HEK293 (cell line): ENCODE measurements around the gene TNP2.

ENCODE experiments used
- CTCF ChIA-PET: fragments of 350-600 bp; formaldehyde crosslinking; extraction: SDS; loops from one replicate; lab custom pipeline; 2021; ENCODE audit warnings: antibody characterized with exemption; lab: Yijun Ruan, JAX
- POLR2A ChIA-PET: fragments of 300-600 bp; formaldehyde crosslinking; extraction: SDS; loops from one replicate; lab custom pipeline; 2020; ENCODE audit warnings: antibody characterized with exemption, inconsistent platforms; lab: Yijun Ruan, JAX
- H3K27ac ChIP-seq: fragments of 200-500 bp; sonication (Bioruptor generic); 2 replicates; pipeline ENCODE4 v1.5.1; 2014; ENCODE audit warnings: low read depth, low read length, control low read depth, inconsistent platforms; ENCODE audit errors: extremely low read depth
- H3K36me3 ChIP-seq, 2 experiments: fragments of 200-500 bp in 1 of 2; sonication (Bioruptor generic) in 1 of 2; 1 replicate in 1 of 2; 2 replicates in 1 of 2; pipeline ENCODE4 v1.5.1; 2014 to 2017; ENCODE audit warnings: inconsistent platforms in 2 of 2, low read length in 2 of 2; ENCODE audit not compliant: control insufficient read depth in 2 of 2, insufficient read depth in 1 of 2
- H3K4me1 ChIP-seq: fragments of 200-500 bp; sonication (Bioruptor generic); 2 replicates; pipeline ENCODE4 v1.5.1; 2014; ENCODE audit warnings: mild to moderate bottlenecking, low read length, inconsistent platforms; ENCODE audit not compliant: control insufficient read depth, insufficient read depth
- H3K4me3 ChIP-seq: 2 replicates; pipeline ENCODE4 v1.5.1; 2011; ENCODE audit warnings: low read depth, mild to moderate bottlenecking, control low read depth, low read length, moderate library complexity
- H3K9me3 ChIP-seq: fragments of 200-500 bp; sonication (Bioruptor generic); 2 replicates; pipeline ENCODE4 v1.5.1; 2014; ENCODE audit warnings: low read depth, low read length, inconsistent platforms; ENCODE audit not compliant: control insufficient read depth, insufficient read depth
- BCL11A ChIP-seq: fragments of 450-650 bp; formaldehyde crosslinking; IDR thresholded peaks from 2 replicates; pipeline ENCODE4 v1.5.1; 2016; ENCODE audit warnings: low read depth, missing biosample characterization, missing genetic modification characterization
- FEZF1 ChIP-seq: fragments of 450-650 bp; formaldehyde crosslinking; IDR thresholded peaks from 2 replicates; pipeline ENCODE4 v1.5.1; 2016; ENCODE audit warnings: missing biosample characterization, missing genetic modification characterization
- REST ChIP-seq: fragments of 450-650 bp; formaldehyde crosslinking; IDR thresholded peaks from 2 replicates; pipeline ENCODE4 v1.5.1; 2016; ENCODE audit warnings: missing biosample characterization, missing genetic modification characterization
- ZBTB21 ChIP-seq: fragments of 450-650 bp; formaldehyde crosslinking; IDR thresholded peaks from 2 replicates; pipeline ENCODE4 v1.5.1; 2017; ENCODE audit warnings: missing biosample characterization, missing genetic modification characterization
- ZNF174 ChIP-seq: fragments of 450-650 bp; formaldehyde crosslinking; IDR thresholded peaks from 2 replicates; pipeline ENCODE4 v1.5.0; 2017; ENCODE audit warnings: missing biosample characterization, mild to moderate bottlenecking, missing genetic modification characterization
- ZNF426 ChIP-seq: fragments of 450-650 bp; formaldehyde crosslinking; IDR thresholded peaks from 2 replicates; pipeline ENCODE4 v1.5.1; 2017; ENCODE audit warnings: missing biosample characterization, missing genetic modification characterization, mild to moderate bottlenecking, inconsistent platforms, moderate library complexity
- ZNF510 ChIP-seq: fragments of 450-650 bp; formaldehyde crosslinking; IDR thresholded peaks from 2 replicates; pipeline ENCODE4 v1.5.1; 2018; ENCODE audit warnings: mild to moderate bottlenecking, missing genetic modification characterization, missing biosample characterization; ENCODE audit not compliant: insufficient replicate concordance
- ZNF560 ChIP-seq: fragments of 450-650 bp; formaldehyde crosslinking; IDR thresholded peaks from 2 replicates; pipeline ENCODE4 v1.5.1; 2017; ENCODE audit warnings: missing biosample characterization, missing genetic modification characterization, borderline replicate concordance
- ZNF785 ChIP-seq: fragments of 450-650 bp; formaldehyde crosslinking; IDR thresholded peaks from 2 replicates; pipeline ENCODE4 v1.5.1; 2016; ENCODE audit warnings: missing biosample characterization, missing genetic modification characterization
- ZNF792 ChIP-seq: fragments of 450-650 bp; formaldehyde crosslinking; IDR thresholded peaks from 2 replicates; pipeline ENCODE4 v1.5.1; 2016; ENCODE audit warnings: missing biosample characterization, missing genetic modification characterization

Gene TNP2

GRCh38 chr16:11289202-11289601 lies 20.1 kb upstream of the TNP2 start (continued):
- no peak for TF ChIP-seq ZNF792
- no peak for TF ChIP-seq ZNF560
- no peak for TF ChIP-seq BCL11A (tag by site-specific recombination)
- TF ChIP-seq, all 188 proteins: peak for 0

GRCh38 chr16:11285842-11286241 lies 16.7 kb upstream of the TNP2 start:
- ChIA-PET CTCF (interaction anchor here (0.5 to 1.0 kb wide), 3 partner anchors 70 to 1132 kb away, joined by 3 to 5 read pairs (median 5); no protein-coding TSS in a partner anchor), POLR2A (no interaction called here)
- Histone ChIP-seq H3K4me1 (no peaks in the 10 kb centered on the region), H3K9me3 (no peaks in the 10 kb centered on the region), H3K36me3 (no peaks in the 10 kb centered on the region), H3K4me3 (no peak overlapping the region), H3K27ac (no peak overlapping the region)
- TF ChIP-seq ZNF510 (tag by site-specific recombination) (no peak), REST (tag by site-specific recombination) (peak; percentile 58)

GRCh38 chr16:11283820-11284248 lies 14.7 kb upstream of the TNP2 start:
- no peak overlapping the region for H3K4me3 ChIP-seq
- TF ChIP-seq ZNF174 (tag by site-specific recombination): no peak
- 0 out of 2 replicates have a peak, but pooled peaks have one; percentile 37 for TF ChIP-seq REST (tag by site-specific recombination)
- POLR2A ChIA-PET: interaction anchor here (1.9 kb wide), 1 partner anchor 28 kb away, joined by 4 read pairs; the partner anchor contains the start of gene SOCS1
- no peaks in the 10 kb centered on the region for H3K4me1 ChIP-seq
- no peaks in the 10 kb centered on the region for H3K9me3 ChIP-seq
- no peaks in the 10 kb centered on the region for H3K36me3 ChIP-seq
- H3K27ac ChIP-seq: no peak overlapping the region
- CTCF ChIA-PET: interaction anchor here (0.7 to 1.5 kb wide), 3 partner anchors 24 to 320 kb away, joined by 3 to 5 read pairs (median 3); no protein-coding TSS in a partner anchor

- Histone ChIP-seq H3K36me3 (no peaks in the 10 kb centered on the region), H3K9me3 (no peaks in the 10 kb centered on the region), H3K4me3 (no peak within 1 kb of the TSS), H3K4me1 (no peaks in the 10 kb centered on the region), H3K27ac (no peak within 1 kb of the TSS)
- CTCF ChIA-PET: interaction anchor here (0.5 kb wide), 1 partner anchor 126 kb away, joined by 5 read pairs; no protein-coding TSS in a partner anchor
- POLR2A ChIA-PET: interaction anchor here (1.1 kb wide), 1 partner anchor 25 kb away, joined by 7 read pairs; the partner anchor contains the start of gene SOCS1
- TF ChIP-seq ZBTB21 (tag by site-specific recombination) (no peak), FEZF1 (no peak), ZNF426 (tag by site-specific recombination) (no peak), ZNF785 (tag by site-specific recombination) (no peak)
Measured at GRCh38 chr16:11280616-11281522, 11.7 kb upstream of the TNP2 start, which contains the start of gene PRM1. TSS of gene PRM1 (minus strand) at chr16:11281330. CDS start at chr16:11281238, 92 bp downstream.
